Ascending aorta (tissue), 2 donors: ENCODE data around the gene AMBRA1. TPM values are rescaled to one million over a fixed set of nuclear protein-coding genes. Genes with fewer than 3 reads are reported as not detected.

Experiments
- DNase-seq, 2 donors: peaks; one replicate each; pipeline ENCODE4 v3.0.0-alpha.2; 2019; ENCODE audit warnings: low spot score in 2 of 2
- H3K27ac ChIP-seq, 2 donors: fragments of 200-600 bp; sonication (generic); one replicate each; pipeline ENCODE4 v1.5.1; 2016 to 2017; ENCODE audit warnings: mild to moderate bottlenecking in 1 of 2
- H3K27me3 ChIP-seq: fragments of 200-600 bp; sonication (generic); one replicate; pipeline ENCODE4 v1.5.1; 2017
- H3K36me3 ChIP-seq, 2 donors: fragments of 200-600 bp; sonication (generic); one replicate each; pipeline ENCODE4 v1.5.1; 2016
- H3K4me1 ChIP-seq, 2 donors: fragments of 200-600 bp; sonication (generic); one replicate each; pipeline ENCODE4 v1.5.1; 2016 to 2017; ENCODE audit warnings: mild to moderate bottlenecking in 1 of 2
- H3K4me3 ChIP-seq, 2 donors: fragments of 200-600 bp; sonication (generic); one replicate each; pipeline ENCODE4 v1.5.1; 2016 to 2017; ENCODE audit warnings: mild to moderate bottlenecking in 1 of 2
- H3K9me3 ChIP-seq, 2 donors: fragments of 200-600 bp; sonication (generic); one replicate each; pipeline ENCODE4 v1.5.1; 2016
- intact Hi-C: fragments of 100-400 bp; cut with DNase I; formaldehyde crosslinking; loops from one replicate; pipeline ENCODE4 v1.15.1; 2023
- total RNA-seq: library from RNA; depleted of rRNA; stranded (reverse); fragments of >200 nt; gene quantifications from one replicate; pipeline ENCODE4 v1.1.0, GENCODE V29; 2016
- TF ChIP-seq, protein P1 (sequence below), 3 experiments: fragments of 200-600 bp in 2 of 3; fragments of 450-650 bp in 1 of 3; sonication (generic) in 2 of 3; IDR thresholded peaks; one replicate each; pipeline ENCODE4 v1.5.1; 2016 to 2019; ENCODE audit warnings: antibody characterized with exemption in 3 of 3, mild to moderate bottlenecking in 1 of 3, moderate library complexity in 1 of 3

The AMBRA1 gene
- total RNA-seq, 1 donor from 2014 or later, result 12.1 TPM

DNA sequence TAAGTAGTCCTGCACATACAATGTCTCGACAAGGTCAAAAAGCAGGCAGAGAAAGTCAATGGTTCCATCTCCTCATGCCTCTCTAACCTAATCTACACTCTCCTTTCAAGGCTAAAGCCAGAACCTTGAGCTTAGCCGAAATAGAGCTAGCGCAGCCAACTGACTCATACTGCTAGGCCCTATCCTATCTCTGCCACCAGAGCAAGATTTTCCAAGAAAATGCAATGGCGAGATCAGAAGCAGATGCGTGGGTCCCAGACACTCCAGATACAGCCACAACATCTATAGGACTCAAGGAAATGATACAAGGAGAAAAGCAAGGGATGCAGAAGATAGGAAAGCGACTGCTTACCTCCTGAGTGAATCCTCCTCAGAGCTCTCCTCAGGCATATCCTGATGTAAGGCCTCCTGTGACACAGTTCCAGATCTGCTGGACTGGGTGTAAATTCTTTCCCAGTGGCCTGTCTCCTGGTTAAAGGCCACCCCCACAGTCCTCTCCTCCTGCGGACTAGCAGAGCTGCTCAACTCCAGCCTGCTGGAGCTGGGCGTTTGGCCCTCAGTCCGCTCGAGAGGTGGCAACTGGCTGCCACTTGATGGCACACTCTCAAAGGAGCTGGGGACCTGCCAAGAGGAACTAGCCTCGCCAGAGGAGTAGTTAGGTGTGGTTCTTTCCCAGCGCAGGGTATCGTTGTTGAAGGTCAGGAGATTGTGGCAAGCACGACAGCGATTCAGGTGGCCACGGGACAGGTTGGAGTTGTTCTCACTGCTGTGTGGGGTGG lies 52.0 kb downstream of the AMBRA1 start:
- no peak for DNase-seq
- Histone ChIP-seq H3K27ac (no peak overlapping the region), H3K4me3 (no peak overlapping the region), H3K4me1 (no peaks in the 10 kb centered on the region), H3K9me3 (no peaks in the 10 kb centered on the region), H3K27me3 (no peaks in the 10 kb centered on the region), H3K36me3 (peaks cover 48 to 68% of the 10 kb centered on the region in 2 donors)
- intact Hi-C loops, result no loop called here
- TF ChIP-seq, protein P1, sequence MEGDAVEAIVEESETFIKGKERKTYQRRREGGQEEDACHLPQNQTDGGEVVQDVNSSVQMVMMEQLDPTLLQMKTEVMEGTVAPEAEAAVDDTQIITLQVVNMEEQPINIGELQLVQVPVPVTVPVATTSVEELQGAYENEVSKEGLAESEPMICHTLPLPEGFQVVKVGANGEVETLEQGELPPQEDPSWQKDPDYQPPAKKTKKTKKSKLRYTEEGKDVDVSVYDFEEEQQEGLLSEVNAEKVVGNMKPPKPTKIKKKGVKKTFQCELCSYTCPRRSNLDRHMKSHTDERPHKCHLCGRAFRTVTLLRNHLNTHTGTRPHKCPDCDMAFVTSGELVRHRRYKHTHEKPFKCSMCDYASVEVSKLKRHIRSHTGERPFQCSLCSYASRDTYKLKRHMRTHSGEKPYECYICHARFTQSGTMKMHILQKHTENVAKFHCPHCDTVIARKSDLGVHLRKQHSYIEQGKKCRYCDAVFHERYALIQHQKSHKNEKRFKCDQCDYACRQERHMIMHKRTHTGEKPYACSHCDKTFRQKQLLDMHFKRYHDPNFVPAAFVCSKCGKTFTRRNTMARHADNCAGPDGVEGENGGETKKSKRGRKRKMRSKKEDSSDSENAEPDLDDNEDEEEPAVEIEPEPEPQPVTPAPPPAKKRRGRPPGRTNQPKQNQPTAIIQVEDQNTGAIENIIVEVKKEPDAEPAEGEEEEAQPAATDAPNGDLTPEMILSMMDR (IDR thresholded peaks at IDR 0.05), result no peak

DNA sequence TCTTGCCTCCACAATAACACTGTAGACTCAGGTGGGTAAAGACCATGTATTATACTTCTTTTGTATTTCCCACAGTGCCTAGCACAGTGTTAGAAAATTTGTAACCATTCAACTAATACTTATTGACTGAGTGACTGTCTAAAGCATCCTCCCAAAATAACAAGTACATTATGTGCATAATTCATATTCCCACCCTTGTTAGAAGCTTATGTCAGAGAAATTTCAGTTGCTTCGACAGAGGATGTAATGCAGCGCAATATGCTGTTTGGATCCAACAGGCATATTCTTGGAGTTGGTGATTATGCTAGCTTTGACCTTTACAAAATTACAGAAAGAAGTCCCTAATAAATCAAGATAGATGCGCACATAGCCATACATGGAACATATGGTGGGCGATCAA lies 53.0 kb downstream of the AMBRA1 start:
- intact Hi-C loops, result no loop called here
- H3K9me3 ChIP-seq, result no peaks in the 10 kb centered on the region
- no peak for DNase-seq
- TF ChIP-seq, protein P1 (IDR thresholded peaks at IDR 0.05), result no peak
- H3K36me3 ChIP-seq, result peaks cover 38 to 58% of the 10 kb centered on the region in 2 donors
- no peaks in the 10 kb centered on the region for H3K27me3 ChIP-seq
- H3K4me3 ChIP-seq, result no peak overlapping the region
- H3K27ac ChIP-seq, result no peak overlapping the region
- H3K4me1 ChIP-seq, result no peaks in the 10 kb centered on the region

DNA sequence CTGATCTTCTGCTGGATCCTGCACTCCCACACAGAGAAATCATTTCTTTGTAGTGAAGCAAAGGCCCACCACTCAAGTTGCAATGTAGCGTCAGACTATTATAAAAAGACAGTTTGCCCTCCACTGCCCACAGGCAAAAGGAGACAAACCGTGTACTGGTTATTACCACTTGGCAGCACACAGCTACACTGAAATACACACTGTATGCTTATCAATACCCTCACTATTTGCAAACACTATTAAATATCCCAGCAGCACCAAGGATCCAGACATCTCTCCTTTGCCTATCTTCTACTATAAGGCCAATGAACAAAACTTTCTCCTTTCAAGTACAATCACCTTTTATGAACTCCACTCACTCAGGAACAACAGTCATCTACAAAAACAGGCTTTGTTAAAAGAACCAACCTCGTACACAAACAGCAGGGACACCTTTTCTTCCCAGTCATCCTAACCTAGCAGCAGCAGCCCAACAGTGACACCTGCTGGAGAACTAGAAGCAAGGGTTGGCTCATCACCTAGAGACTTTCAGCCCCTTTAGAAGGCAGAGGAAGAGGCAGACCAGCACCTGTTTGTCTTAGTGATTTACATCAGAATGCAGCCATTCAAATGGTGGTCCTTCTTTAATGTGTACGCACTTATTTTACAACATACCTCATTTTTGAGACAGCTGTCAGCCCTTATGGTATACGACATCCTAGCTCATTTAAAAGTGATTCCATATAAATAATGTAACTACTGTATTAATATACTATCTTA lies 56.1 kb downstream of the AMBRA1 start:
- Histone ChIP-seq H3K4me3 (no peak overlapping the region), H3K36me3 (peaks cover 22 to 29% of the 10 kb centered on the region in 2 donors), H3K4me1 (no peaks in the 10 kb centered on the region), H3K27ac (no peak overlapping the region), H3K27me3 (no peaks in the 10 kb centered on the region), H3K9me3 (no peaks in the 10 kb centered on the region)
- DNase-seq, result peak in 1 of 2 donors; percentile 69
- TF ChIP-seq, protein P1 (IDR thresholded peaks at IDR 0.05), result peak; percentile 42 to 85 (median 81)
- intact Hi-C loops, result loop anchor here (5.0 kb wide), 2 partner anchors 145 to 190 kb away; partner anchors contain the start of genes CHRM4 and DGKZ

DNA sequence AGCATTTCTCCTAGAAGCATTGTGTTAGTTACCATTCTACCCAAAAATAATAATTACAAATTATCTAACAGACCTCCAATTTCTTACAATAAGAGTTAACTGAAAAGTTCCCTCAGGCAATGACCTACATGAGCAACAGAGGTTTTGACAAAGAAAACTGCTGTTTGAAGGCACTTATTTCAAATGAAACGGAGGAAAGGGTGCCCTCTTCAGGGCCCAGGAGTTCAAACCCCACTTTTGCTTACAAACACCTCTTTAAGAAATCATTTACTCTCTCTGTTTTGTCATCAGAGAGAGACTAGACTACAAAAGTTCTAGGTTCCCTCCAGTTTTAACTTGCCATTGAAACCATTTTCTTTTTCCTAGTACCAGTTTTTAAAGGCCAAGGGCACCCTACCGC lies 56.7 kb downstream of the AMBRA1 start:
- Histone ChIP-seq H3K36me3 (peaks cover 16 to 23% of the 10 kb centered on the region in 2 donors), H3K9me3 (no peaks in the 10 kb centered on the region), H3K4me3 (no peak overlapping the region), H3K4me1 (no peaks in the 10 kb centered on the region), H3K27ac (no peak overlapping the region), H3K27me3 (no peaks in the 10 kb centered on the region)
- intact Hi-C loops, result loop anchor here (5.0 kb wide), 2 partner anchors 145 to 190 kb away; partner anchors contain the start of genes CHRM4 and DGKZ
- TF ChIP-seq, protein P1 (IDR thresholded peaks at IDR 0.05), result no peak
- DNase-seq, result no peak

DNA sequence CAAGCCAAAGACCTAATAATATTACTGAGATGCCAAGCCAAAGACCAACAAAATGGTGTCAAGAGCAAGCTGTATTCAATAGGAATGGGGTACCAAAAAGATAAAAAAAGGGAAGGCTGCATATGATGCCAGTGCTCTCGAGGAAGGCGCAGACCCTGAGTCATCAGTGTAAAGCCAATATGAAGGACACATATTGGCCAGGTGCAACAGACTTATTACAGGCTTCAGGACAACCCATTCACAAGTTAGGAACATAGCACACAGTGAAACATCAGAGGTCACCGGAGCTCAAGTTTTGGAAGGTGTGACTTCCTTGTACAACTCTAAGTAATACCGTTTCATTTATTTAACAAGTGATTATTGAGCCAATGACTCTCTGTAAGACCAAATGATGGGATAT lies 58.1 kb downstream of the AMBRA1 start:
- intact Hi-C loops, result loop anchor here (5.0 kb wide), 2 partner anchors 143 to 188 kb away; partner anchors contain the start of genes CHRM4 and DGKZ
- Histone ChIP-seq H3K27ac (no peak overlapping the region), H3K4me1 (no peaks in the 10 kb centered on the region), H3K9me3 (no peaks in the 10 kb centered on the region), H3K27me3 (no peaks in the 10 kb centered on the region), H3K36me3 (peaks cover 3 to 8% of the 10 kb centered on the region in 2 donors), H3K4me3 (no peak overlapping the region)
- DNase-seq, result no peak
- TF ChIP-seq, protein P1 (IDR thresholded peaks at IDR 0.05), result no peak
